Activated CD4-positive, CD25-positive, alpha-beta regulatory T cell (primary cell): Measurements from ENCODE around the gene PLXNA3.

Experiments
- DNase-seq, 4 experiments: peaks; one replicate each; lab custom pipeline; 2025; lab: John Stamatoyannopoulos, UW

The PLXNA3 gene

DNA sequence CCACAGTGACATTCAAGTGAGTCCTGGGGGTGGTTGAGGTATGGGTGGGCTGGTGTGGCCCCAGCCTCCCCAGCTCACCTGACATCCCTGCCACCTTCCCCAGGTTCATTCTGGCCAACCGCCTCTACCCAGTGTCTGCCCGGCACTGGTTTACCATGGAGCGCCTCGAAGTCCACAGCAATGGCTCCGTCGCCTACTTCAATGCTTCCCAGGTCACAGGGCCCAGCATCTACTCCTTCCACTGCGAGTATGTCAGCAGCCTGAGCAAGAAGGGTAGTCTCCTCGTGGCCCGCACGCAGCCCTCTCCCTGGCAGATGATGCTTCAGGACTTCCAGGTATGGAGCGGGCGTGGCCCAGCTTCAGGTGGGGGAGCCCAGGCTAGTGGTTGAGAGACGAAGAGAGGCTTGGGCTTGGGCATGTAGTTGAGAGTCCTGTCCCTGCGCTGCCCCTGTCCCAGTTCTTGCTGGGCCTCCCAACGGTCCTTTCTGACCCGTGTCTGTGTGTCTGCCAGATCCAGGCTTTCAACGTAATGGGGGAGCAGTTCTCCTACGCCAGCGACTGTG is 22.8 kb upstream of the PLXNA3 start:
- DNase-seq = no peak

DNA sequence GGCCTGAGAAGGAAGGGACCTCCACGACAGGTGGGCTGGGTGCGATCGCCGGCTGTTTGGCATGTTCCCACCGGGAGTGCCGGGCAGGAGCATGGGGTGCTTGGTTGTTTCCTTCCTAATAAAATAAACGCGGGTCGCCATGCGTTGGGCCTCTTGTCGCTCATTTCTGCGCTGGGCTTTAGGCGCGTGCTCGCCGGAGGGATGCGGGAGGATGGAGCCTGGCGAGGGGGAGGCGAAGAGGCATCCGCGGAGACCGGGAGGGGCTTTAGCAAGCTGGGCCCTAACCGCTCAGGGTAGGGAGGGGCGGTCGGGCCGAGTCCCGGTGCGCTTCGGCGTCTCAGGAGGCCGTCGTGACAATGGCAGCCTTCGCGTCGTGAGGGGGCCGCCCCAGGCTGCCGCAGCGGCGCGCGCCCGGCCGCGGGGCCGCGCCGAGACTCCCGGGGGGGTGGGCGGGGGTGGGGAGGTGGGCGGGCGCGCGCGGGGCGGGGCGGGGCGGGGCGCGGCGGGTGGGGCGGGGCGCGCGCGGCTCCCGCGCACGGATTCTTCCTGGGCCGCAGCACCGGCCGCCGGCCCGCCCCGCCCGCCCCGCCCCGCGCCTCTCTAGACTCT is 21.6 kb upstream of the PLXNA3 start:
- DNase-seq = peak; percentile 18 to 43 (median 25)

DNA sequence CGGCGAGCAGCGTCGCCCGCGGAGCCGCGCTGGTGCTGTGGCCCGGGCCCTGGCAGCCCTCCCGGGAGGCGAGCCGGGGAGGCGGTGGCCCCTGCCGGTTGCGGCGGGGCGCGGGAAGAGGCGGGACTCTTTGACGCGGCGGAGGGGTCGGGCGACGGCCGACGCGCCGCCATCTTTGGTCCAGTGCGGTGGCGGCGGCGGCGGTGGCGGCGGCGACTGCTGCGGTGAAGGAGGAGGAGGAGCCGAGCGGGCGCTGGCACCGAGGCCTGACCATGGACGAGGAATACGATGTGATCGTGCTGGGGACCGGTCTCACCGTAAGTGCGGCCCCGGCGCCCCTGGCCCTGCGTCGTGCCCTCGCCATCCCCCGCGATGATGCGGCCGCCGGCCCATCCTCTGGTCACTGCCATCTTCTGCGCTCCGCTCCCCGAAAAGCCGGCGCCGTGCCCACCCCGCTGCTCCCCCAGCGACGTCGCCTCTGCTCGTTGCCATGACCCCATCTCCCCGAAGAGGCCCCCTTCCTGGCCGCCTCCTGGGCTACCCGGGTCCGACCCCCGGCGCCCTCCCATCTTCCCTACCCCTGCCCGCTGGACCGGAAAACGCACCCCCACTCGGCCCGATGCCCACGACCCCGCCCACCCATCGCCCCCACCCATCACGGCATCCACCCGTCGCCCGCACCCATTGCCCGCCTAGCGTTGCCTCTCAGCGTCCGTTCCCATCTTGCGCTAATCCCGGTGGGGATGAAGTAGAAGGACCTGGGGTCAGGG is 20.9 kb upstream of the PLXNA3 start, which contains the start of gene GDI1:
GDI1 (plus strand) TSS at position 172 of the 770 bp plus-strand sequence; CDS start at position 273, 101 bp downstream.
- DNase-seq = peak; percentile 18 to 43 (median 28)

DNA sequence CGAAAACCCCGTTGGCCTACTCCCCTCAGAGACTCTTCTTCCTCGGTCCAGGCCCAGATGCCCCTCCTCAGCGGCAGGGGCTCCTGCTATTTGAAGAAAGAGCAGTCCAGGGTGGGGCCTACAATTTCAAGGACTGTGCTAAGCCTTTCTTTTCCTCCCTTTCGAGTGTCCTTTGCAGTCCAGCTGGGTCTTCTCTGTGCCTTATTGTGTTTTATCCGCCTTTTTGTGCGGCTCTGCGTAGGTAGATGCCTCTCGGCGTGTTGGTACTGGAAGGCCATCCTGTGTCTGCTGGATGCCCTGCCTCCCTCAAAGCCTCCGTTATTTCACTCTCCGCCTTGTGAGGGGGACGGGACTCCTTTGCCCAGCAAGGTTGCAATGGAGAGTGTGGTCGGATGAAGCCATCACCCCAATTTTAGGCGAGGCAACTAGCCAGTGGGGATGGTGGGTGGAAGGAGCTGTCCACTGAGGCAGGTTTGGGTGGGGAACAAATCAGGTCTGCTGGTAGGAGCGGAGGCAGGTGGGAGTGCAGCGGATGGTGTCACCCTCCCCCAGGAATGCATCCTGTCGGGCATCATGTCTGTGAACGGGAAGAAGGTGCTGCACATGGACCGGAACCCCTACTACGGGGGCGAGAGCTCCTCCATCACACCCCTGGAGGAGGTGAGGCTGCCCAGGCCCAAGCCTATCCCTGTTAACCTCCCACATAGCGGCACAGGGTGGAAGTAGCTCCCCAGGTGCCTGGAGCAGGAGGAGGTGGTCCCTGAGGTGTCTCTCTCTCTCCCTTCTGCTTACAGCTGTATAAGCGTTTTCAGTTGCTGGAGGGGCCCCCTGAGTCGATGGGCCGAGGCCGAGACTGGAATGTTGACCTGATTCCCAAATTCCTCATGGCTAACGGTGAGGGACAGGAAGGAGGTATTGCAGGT is 19.8 kb upstream of the PLXNA3 start:
- no peak for DNase-seq

DNA sequence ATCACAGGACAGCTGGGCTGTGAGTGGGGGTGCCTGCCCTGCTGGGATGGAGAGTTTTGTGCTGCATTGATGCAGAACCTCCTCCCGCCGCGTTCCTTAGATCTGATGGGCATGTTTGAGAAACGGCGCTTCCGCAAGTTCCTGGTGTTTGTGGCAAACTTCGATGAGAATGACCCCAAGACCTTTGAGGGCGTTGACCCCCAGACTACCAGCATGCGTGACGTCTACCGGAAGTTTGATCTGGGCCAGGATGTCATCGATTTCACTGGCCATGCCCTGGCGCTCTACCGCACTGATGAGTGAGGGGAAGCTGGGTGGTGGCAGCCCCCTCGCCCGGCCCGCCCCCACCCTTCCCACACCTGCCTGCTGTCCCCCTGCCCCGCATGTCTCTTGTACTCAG is 18.2 kb upstream of the PLXNA3 start:
- no peak for DNase-seq

DNA sequence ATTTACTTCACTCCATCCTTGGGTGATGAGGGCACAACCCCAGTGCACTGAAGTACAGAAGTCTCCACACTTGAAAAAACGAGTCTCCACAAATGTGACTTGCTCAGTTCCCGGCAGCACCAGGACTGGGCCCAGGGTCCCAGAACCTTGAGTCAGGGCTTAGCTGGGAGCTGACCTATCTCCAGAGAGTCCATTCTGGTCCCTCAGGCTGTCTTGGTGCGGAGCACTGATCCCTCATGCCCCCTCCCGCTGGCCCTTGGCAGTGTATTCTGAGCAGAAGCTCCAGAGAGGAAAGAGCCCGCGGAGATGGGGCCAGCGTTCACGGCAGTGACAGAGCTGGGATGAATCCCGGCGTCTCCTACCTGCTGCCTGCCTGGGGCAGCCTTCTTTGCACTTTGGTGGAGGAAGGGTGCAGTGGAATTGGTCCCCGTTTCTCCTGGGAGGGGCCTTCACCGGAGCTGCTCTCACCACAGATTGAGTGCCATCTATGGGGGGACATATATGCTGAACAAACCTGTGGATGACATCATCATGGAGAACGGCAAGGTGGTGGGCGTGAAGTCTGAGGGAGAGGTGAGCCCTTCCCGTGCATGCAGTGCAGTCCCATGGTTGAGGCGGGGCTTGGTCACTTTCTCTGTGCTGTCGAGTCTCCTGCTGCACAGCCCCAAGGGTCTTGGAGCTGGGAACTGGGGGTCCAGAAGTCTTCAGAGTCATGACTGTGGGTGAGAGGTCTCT is 17.3 kb upstream of the PLXNA3 start:
- no peak for DNase-seq

DNA sequence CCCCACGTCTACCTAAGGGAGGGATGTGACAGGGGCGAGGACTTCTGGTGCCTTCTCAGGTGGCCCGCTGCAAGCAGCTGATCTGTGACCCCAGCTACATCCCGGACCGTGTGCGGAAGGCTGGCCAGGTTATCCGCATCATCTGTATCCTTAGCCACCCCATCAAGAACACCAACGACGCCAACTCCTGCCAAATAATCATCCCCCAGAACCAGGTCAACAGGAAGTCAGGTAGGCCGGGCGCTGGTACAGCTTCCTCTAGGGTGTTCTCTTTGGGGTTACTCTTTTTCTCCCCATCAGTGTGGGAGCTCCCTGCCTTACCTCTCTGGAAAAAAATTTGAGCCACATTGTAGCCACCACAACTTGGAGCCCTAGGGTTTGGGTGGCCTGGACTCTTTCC is 16.5 kb upstream of the PLXNA3 start:
- no peak for DNase-seq

DNA sequence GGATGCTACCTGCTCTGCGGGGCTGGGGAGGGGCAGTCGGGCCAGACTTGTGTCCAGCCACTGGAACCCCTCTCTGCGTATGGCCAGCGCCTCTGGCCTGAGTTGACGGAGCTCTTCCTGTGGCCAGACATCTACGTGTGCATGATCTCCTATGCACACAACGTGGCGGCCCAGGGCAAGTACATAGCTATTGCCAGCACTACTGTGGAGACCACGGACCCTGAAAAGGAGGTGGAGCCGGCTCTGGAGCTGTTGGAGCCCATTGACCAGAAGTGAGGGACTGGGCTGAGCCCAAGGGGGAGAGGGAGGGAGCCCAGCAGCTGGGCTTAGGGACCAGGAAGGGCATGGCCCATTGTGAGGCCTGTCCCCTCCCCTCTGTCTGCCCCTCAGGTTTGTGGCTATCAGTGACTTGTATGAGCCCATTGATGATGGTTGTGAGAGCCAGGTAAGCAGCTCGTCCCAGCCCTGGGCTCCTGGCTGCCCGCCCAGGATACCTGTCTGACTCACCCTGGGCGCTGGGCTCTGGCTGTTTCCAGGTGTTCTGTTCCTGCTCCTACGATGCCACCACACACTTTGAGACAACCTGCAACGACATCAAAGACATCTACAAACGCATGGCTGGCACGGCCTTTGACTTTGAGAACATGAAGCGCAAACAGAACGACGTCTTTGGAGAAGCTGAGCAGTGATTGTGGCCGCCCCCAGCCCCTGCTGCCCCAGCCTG is 15.9 kb upstream of the PLXNA3 start:
- no peak for DNase-seq

DNA sequence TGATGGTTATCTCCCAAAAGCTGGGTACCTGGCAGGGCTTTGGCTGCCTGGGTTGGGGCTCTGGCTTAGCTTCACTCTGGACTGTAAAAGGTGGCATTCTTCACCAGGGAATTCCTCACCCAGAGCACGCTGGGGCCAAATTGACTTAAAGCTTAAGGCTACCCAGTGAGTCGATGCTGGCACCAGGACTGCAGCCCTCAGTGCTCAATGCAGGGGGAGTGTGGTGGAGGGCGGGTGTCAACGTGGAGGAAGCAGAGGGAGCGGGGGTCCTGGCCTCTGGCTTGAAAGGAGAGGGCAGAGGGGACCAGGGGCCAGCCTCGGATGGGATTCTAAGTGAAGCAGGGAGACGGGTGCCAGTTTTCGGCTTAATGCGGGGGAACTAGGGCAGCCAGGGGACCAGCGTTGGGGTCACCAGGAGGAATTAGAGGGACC is 14.6 kb upstream of the PLXNA3 start:
- DNase-seq = no peak

DNA sequence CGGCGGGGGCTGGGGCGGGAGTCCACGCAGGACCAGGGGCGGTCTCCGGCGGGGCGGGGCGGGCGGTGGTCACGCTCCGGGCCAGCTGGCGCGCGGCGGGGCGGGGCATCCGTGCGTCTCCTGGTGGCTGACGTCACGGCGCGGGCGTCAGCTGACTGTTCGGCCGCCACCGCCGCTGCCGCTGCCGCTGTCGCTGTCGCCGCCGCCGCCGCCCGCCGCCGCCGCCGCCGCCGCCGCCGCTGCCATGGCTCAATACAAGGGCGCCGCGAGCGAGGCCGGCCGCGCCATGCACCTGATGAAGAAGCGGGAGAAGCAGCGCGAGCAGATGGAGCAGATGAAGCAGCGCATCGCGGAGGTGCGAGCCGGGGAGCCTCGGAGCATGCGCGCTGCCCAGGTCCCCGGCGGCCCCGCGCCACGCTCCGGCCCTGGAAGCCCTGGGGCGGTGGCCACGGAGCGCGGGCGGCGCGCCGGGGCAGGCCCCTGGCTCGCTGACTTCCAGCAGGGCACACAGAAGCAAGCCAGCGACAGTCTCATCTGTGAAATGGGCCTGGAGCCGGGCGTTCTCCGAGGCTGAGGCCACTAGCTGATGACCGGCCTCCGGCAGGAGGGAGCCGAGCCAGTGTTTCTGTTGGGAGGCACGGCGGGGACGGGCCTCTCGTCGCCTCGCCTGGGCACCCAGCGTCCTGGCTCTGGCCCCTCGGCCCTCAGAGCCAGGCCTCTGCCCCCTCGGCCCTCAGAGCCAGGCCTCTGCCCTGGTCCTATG is 13.9 kb upstream of the PLXNA3 start, which contains the start of gene FAM50A:
FAM50A (plus strand) TSS at position 150 of the 763 bp plus-strand sequence; CDS start at position 245, 95 bp downstream.
- DNase-seq = peak; percentile 24 to 48 (median 43)

DNA sequence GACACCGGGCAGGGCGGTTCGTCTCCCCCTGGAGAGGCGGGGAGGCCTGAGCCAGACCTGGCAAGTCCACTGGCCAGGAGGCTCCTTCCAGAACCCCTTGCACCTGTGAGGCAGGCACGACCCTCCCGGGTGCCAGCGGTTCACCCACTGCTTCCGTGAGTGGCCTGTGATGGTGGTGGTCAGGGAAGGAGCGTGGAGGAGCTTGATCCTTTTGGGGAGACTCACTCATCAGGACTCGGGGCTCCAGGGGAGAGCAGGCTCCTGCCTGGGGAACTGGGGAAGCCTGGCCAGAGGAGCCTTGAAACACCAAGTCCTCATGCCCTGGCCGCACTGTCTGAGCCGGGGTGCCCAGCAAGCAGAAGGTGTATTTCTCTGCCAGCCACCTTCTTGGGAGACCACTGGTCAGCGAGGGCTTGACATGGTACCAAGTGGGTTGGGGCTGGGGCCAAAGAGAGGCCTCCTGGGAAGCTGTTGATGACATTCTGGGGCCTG is 13.3 kb upstream of the PLXNA3 start:
- no peak for DNase-seq

DNA sequence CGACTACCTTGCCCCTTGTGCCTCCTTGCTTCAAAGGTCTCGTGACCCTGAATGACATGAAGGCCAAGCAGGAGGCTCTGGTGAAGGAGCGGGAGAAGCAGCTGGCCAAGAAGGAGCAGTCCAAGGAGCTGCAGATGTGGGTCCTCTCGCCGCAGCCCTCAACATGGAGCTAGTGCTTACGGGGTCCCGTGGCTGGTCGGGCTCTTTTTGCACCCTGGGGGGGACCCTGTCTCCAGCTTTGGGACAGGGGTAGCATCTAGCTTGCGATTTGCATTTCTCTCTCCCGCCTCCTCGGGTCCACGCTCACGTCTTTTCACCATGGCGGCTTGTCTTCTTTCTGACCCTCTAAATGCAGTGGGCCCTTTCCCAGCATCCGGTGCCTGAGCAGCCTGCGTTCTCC is 12.3 kb upstream of the PLXNA3 start:
- DNase-seq = no peak

DNA sequence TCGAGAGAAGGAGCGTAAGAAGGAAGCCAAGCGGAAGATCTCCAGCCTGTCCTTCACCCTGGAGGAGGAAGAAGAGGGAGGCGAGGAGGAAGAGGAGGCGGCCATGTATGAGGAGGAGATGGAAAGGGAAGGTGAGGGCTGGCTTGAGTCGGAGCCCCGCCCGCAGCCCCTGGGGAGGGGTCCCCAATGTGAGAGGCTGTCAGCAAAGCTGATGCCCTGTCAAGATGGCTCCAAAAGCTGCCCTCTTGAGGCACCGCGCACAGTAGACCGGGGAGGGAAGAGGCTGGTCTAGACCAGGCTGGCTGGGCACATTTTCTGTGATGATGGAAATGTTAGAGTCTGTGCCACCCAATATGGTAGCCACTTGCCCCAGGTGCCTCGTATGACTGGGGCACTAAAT is 11.7 kb upstream of the PLXNA3 start:
- DNase-seq = no peak

DNA sequence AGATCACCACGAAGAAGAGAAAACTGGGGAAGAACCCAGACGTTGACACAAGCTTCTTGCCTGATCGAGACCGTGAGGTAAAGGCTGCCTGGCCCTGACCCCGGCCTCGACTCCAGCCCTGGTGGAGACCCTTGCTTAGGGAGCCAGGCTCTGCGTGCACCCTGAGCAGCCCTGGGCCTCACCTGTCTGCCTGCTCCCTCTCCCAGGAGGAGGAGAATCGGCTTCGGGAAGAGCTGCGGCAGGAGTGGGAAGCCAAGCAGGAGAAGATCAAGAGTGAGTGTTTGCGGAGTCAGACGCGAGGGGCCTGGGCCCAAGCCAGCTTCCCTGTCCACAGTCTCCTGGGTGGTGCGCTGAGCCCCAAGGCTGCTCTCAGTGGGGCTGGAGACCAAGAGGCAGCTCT is 9.6 kb upstream of the PLXNA3 start:
- no peak for DNase-seq

DNA sequence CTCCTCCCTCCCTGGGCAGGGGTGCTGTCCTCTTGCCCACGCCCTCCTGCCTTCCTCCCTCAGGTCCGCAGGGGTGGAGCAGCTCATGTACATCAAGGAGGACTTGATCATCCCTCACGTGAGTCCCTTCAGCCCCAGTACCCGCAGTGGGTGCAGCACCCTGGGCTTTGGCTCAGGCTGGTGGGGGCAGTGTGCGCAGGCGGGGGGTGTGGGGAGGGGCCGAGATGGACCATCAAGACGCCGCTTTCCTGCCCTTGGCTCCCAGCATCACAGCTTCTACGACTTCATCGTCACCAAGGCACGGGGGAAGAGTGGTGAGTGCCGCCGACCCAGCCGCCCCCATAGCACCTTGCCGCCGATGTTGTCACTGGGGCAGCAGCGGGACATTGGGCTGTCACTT is 8.5 kb upstream of the PLXNA3 start:
- DNase-seq = no peak

DNA sequence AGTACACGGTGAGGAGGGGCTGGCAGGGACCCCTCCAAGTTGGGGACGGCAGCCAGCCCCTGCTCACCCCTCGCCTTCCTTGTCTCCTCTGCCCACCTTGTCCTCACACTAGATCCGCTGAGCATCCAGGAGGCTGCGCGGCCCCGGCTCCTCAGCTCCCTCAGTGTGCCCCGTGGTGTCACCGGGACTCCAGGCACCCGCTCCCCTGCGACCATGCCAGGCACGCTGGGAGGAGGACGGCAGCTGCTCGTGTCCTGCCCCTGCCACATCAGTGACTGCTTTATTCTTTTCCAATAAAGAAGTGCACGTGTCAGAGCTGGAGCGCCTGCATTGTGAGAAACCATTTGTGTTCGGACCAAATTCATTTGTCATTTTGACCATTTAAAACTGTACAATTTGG is 7.8 kb upstream of the PLXNA3 start:
- DNase-seq = no peak

DNA sequence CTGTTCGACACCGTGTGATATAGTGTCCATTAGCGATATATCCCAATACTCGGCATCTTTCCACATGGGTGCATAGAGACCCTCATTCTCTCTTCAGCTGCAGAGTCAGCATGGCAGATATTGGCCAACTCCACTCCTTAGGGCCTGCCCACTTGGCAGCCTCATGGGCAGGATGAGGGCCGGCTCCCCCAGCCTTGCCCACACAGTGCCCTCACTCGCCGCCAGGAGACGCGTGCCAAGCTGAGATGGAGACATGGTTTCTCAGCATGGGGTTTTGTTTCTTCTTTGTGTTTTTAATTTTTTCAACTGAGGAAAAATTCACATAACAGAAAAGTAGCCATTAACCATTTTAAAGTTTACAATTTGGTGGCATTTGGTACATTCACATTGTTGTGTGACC is 5.3 kb upstream of the PLXNA3 start:
- no peak for DNase-seq

DNA sequence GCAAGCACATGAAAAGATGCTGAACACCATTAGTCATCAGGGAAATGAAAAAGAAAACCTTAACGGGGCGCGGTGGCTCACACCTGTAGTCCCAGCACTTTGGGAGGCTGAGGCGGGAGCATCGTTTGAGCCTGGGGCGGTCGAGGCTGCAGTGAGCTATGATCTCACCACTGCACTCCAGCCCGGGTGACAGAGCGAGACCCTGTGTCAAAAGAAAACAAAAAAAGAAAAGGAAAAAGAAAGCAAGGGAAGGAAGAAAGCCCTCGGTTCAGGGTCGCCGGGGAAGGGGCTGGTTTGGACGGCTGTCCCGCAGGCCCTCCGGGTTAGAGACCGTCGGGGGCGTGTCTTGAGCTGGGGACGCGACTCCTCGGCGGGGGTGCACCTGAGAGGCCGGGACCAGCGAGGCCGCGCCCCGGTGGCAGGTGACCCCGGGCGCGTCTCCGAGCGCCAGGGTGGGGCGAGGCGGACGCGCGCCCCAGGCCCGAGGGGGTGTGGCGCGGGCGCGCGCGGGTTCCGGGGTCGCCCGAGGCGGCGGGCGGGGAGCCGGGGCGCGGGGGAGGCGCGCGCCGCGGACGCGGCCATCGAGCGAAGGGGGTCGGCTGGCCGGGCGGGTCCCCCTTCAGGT is 478 bp upstream of the PLXNA3 start:
- DNase-seq = peak in 2 of 4 experiments; percentile 49 to 64
